Uterus (tissue), 2 donors: ENCODE results near the gene CACNB2.

ENCODE experiments used
- POLR2A ChIP-seq, 2 donors: fragments of 450-650 bp; IDR thresholded peaks; one replicate each; pipeline ENCODE4 v1.6.1; 2016; ENCODE audit warnings: antibody characterized with exemption in 2 of 2, mild to moderate bottlenecking in 1 of 2, moderate library complexity in 1 of 2
- TF ChIP-seq, protein P1 (sequence below), 4 experiments: fragments of 200-600 bp in 2 of 4; fragments of 450-650 bp in 2 of 4; sonication (generic) in 2 of 4; IDR thresholded peaks; one replicate each; pipeline ENCODE4 v1.5.1; 2016 to 2019; ENCODE audit warnings: antibody characterized with exemption in 4 of 4, mild to moderate bottlenecking in 2 of 4, moderate library complexity in 1 of 4

DNA sequence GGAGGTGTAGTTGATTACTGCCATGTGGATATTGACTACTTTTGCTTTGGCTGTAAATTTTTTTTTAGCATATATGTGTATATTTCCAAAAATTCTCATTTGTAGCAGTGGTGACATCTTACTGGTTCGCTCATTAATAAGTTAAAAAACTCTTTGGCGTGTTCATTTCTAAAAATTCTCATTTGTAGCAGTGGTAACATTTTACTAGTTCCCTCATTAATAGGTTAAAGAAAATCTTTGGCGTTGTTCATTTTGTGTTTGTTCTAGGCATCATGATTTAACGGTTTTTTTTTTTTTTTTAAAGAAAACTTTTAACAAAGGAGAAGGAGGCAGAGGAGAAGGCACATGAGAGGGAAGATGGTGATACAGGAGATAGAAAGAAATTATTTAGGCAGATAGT lies 45.9 kb upstream of the CACNB2 start:
- TF ChIP-seq, protein P1, sequence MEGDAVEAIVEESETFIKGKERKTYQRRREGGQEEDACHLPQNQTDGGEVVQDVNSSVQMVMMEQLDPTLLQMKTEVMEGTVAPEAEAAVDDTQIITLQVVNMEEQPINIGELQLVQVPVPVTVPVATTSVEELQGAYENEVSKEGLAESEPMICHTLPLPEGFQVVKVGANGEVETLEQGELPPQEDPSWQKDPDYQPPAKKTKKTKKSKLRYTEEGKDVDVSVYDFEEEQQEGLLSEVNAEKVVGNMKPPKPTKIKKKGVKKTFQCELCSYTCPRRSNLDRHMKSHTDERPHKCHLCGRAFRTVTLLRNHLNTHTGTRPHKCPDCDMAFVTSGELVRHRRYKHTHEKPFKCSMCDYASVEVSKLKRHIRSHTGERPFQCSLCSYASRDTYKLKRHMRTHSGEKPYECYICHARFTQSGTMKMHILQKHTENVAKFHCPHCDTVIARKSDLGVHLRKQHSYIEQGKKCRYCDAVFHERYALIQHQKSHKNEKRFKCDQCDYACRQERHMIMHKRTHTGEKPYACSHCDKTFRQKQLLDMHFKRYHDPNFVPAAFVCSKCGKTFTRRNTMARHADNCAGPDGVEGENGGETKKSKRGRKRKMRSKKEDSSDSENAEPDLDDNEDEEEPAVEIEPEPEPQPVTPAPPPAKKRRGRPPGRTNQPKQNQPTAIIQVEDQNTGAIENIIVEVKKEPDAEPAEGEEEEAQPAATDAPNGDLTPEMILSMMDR (IDR thresholded peaks at IDR 0.05) = no peak
- TF ChIP-seq POLR2A (IDR thresholded peaks at IDR 0.05) = no peak
